ENCODE data around the gene PLD5.
A peak's percentile ranks its signal among the peaks of the same experiment; 100 is the strongest.
"Not testable (repeated sequence)": the region's sequence is repeated elsewhere in the genome, so short reads cannot be mapped to it uniquely, and the experiment has no call there.

Gene PLD5

GRCh38 chr1:242211254-242212022, 313.1 kb downstream of the PLD5 start:
- DNase-seq (ENCODE audit: low read depth) = no peak

- DNase-seq (ENCODE audit: low read depth) = not testable (repeated sequence)
Observed at GRCh38 chr1:242210316-242210715, 314.2 kb downstream of the PLD5 start.

GRCh38 chr1:242209063-242209462, 315.4 kb downstream of the PLD5 start:
- DNase-seq (ENCODE audit: low read depth) = no peak

- no peak for DNase-seq (ENCODE audit: low read depth)
Observed at GRCh38 chr1:242208021-242208420, 316.5 kb downstream of the PLD5 start.

GRCh38 chr1:242206994-242207393, 317.5 kb downstream of the PLD5 start:
- no peak for DNase-seq (ENCODE audit: low read depth)

- DNase-seq (ENCODE audit: low read depth) = peak; percentile 36
Observed at GRCh38 chr1:242205622-242206489, 318.6 kb downstream of the PLD5 start.

- no peak for DNase-seq (ENCODE audit: low read depth)
Observed at GRCh38 chr1:242203262-242203661, 321.2 kb downstream of the PLD5 start.

- no peak for DNase-seq (ENCODE audit: low read depth)
Observed at GRCh38 chr1:242201090-242201489, 323.4 kb downstream of the PLD5 start.

GRCh38 chr1:242199776-242200458, 324.6 kb downstream of the PLD5 start:
- no peak for DNase-seq (ENCODE audit: low read depth)

- peak; percentile 10 for DNase-seq (ENCODE audit: low read depth)
Observed at GRCh38 chr1:242197907-242198820, 326.3 kb downstream of the PLD5 start.

- no peak for DNase-seq (ENCODE audit: low read depth)
Observed at GRCh38 chr1:242196914-242197313, 327.6 kb downstream of the PLD5 start.

GRCh38 chr1:242196101-242196500, 328.4 kb downstream of the PLD5 start:
- no peak for DNase-seq (ENCODE audit: low read depth)

GRCh38 chr1:242189591-242189990, 334.9 kb downstream of the PLD5 start:
- DNase-seq (ENCODE audit: low read depth) = no peak

GRCh38 chr1:242187816-242188215, 336.7 kb downstream of the PLD5 start:
- no peak for DNase-seq (ENCODE audit: low read depth)

GRCh38 chr1:242187171-242187570, 337.3 kb downstream of the PLD5 start:
- DNase-seq (ENCODE audit: low read depth) = no peak

- DNase-seq (ENCODE audit: low read depth) = no peak
Observed at GRCh38 chr1:242185731-242186130, 338.8 kb downstream of the PLD5 start.

GRCh38 chr1:242184955-242185354, 339.5 kb downstream of the PLD5 start:
- no peak for DNase-seq (ENCODE audit: low read depth)

GRCh38 chr1:242179767-242180166, 344.7 kb downstream of the PLD5 start:
- DNase-seq (ENCODE audit: low read depth) = not testable (repeated sequence)

GRCh38 chr1:242178924-242179708, 345.4 kb downstream of the PLD5 start:
- DNase-seq (ENCODE audit: low read depth) = no peak

- DNase-seq (ENCODE audit: low read depth) = no peak
Observed at GRCh38 chr1:242178436-242178835, 346.1 kb downstream of the PLD5 start.

- no peak for DNase-seq (ENCODE audit: low read depth)
Observed at GRCh38 chr1:242162140-242162539, 362.4 kb downstream of the PLD5 start.

All from stromal cell of bone marrow (primary cell).